Stimulated activated CD4-positive, alpha-beta T cell treated with anti-CD3 and anti-CD28 coated beads, Interleukin-12 subunit alpha, Interleukin-12 subunit beta, amount 100 ng/mL, for 48 hours (primary cell): ENCODE data around the gene RLBP1.

Experiments
- DNase-seq, 3 donors: peaks; one replicate each; pipeline ENCODE4 v3.0.0-alpha.2; 2020; ENCODE audit warnings: low read depth in 2 of 3, low spot score in 1 of 3

RLBP1 gene

DNA sequence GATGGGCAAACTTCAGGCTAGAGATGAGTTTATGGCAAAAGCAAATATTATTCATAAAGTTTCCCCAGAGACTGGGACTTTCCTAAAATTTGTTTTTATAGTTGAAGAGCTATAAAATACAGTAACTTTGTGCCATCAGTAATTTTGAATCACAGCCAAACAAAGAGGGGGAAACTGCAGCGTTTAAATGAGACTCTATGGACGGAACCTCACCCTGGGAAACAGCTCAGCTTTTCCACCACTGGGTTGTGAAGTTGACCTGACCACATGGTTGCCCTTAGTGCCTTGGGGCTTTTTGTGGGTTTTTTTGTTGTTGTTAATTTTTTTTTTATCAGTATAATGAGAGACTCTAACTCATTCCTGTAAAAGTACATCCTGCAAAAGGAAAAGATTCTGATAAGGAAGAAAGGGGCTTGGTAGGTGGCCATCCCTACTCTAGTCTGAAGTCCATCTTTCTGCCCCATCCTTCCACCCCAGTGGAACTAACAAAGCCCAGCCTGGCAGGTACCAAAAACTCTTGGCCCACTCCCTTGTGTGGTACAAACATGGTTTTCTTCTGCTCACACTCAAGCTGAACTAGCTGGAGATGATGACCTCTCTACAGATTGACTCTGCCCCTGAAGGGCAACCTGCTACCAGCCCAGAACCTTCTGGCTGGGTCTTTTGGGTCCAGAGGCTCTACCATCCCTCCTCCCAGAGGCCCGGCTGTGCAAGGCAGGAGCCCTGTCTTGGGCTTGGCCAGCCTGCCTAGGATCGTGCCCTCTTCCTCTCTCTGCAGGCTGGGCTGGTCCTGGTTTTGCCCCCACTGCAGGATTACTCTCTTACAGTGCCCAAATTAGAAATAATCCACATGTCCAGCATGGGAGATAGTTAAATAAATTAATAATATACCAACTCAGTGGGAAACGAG, 41.2 kb downstream of the RLBP1 start:
- peak; percentile 60 to 61 (median 60) for DNase-seq

DNA sequence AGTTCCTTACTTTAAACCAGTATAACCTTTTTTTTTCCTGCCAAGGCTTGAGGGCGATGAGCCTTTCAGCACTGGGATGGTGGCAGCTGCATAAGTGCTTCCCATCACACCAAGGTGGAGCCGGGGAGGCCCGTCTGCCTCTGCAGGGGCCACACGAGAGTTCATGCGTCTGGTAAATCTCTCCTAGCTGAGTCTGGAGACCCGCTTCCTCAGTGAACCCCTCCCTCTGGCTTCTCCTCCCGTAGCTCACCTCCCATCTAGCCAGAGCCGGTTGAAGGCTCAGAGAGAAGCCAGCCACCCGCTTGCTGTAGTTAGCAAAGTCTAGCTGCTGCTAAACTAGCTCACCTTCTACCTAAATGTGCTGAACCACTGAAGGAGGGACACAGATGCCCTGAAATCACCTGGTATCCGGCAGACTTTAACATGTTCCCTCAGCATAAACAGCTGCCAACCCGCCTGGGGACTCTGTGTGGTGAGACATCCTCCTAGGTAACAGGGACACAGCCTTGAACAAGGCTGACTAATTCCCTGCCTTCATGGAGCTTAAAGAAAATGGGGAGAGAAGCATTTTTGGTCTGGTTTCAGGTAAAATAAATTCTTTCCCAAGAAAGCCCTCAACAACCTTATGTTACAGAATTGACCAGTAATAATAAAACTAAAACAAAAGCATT, 42.9 kb downstream of the RLBP1 start:
- no peak for DNase-seq

DNA sequence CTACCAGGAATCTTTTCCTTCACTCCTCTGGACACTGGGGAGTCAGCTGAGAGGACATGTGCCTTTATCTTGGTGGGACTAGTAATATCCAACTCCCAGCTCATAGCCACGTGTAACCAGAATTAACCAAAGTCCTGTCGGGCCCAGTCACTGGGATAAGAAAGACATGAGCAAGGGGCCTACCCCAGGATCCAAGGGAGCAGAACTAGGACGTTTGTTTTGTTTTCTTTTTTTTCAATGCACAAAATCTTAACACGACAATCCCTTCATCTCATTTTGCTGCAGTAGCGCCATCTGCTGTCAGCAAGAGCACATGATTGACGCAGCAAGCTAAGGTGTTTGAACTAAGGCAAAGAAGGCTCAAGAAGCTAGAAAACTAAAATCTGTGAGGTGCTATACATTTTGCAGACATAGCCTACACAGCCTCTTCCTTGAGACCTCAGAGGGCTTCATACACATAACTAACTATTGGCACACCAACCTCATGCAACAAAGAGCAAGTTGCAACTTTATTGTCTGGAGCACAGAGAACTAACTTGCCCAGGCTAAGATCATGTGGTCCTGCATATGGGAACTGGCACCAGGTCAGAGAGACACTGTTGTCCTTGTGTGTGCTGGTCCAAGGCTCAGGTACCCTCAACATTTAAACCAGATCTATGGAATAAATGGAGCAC, 43.6 kb downstream of the RLBP1 start:
- peak; percentile 30 to 73 (median 59) for DNase-seq

DNA sequence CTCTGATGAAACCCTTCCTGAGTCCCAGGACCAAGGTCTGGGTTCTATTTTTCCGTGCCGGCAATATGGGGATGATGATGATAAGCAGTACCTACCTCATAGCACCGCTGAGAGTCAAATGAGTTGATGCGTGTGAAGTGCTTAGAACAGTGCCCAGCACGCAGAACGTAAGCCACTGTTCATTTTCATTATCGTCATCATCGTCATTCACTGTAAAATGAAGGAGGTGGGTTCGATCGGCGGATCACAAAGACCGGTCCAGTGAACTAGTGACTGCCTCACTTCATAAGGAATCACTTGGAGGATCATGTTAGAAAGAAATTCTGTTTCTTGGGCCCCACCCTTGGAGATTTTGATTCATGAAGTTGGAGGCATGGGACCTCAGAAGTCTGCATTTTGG, 44.3 kb downstream of the RLBP1 start:
- no peak for DNase-seq

DNA sequence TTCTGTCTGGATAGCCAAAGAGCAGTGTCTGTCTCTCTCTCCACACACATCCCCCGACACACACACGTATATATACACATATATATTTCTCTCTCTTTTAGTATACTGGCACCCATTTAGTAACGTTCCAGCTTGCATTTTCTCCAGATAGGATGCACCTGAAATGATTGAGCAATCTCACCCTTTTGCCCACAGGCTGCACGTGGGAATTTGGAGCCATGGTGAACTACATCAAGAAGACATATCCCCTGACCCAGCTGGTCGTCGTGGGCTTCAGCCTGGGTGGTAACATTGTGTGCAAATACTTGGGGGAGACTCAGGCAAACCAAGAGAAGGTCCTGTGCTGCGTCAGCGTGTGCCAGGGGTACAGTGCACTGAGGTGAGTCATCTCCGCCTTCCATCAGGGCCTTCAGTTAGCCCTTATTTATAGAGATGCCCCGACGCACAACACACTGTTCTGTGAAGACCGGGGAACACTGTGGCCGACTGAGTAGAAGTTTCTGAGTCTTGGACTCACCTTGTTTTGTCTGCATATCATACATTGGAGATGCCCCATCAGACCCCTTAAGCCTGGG, 45.7 kb downstream of the RLBP1 start:
- no peak for DNase-seq

DNA sequence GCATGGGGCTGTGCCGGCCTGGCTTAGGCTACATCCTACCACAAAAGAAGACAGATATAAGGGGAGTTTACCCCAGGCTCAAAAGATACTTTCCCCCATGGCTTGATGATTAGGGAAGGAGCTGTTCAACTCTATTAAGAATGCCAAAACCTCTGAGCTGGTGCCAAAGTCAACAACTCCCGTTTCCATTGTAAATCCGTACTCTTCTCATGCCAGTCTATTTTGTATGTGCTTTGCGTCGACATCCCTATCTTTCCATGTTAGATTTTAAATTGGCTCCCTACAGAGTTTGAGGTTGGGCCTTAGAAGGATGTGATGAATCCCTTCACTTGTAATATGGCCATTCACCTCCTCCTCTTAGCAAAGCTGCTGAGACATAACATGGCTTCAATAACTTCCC, 46.9 kb downstream of the RLBP1 start:
- no peak for DNase-seq

DNA sequence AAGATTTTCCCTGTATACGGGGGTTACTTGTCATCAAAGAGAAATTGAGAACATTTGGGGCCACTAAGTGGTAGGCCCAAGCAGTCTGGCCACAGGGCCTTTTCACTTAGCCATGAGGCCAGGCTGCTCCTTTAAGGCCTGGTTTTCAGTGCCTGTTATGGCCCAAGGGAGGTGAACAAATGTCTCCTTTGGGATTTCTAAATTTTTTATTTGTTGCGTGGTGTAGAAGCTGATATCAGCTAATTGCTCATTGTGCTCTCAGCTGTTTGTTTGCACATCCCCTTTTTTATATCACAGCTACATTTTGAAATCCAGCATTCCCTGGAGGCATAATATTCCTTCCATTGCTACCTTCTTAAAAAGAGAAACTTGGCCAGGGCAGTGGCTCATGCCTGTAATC, 48.5 kb downstream of the RLBP1 start:
- no peak for DNase-seq

DNA sequence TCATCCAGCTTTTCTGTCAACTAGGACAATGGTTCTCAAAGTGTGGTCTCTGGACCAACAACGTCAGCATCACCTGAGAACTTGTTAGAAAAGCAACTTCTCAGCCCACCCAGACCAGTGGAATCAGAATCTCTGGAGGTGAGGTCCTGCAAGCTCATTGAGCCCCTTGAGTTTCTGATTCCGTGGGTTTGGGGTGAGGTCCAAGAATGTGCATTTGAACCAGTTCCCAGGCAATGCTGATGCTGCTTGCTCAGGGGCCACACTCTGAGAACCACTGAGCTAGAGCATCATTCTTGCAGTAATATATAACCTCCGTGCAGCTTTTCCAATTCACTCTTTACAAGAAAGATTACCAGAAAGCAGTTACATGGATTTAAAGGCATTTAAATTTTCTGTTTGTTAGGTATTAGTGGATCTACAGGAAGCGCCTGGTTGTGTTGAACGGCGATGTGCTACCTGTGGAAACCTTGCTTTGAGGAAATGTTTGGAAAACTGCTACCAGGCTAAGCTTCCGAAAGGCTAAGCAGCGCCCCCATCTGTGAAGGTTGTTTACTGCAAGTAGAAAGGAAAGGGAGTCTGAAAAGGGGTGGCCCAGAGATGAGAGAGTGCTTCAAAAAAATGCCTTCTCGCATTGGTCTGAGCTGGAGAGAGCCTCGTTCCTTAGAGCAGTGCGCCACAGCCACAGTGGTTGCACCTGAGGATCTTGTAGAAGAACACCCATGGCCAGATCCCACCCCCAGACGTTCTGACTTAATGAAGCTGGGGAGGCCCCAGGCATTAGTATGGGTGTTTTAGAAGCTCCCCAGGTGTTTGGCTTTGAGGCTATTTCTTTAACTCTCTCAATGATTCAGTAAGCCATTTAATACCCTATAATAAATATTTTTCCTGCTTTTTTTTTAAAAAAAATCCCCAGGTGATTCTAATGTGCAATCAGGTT, 50.0 kb downstream of the RLBP1 start:
- DNase-seq, result peak in 1 of 3 donors; percentile 30

DNA sequence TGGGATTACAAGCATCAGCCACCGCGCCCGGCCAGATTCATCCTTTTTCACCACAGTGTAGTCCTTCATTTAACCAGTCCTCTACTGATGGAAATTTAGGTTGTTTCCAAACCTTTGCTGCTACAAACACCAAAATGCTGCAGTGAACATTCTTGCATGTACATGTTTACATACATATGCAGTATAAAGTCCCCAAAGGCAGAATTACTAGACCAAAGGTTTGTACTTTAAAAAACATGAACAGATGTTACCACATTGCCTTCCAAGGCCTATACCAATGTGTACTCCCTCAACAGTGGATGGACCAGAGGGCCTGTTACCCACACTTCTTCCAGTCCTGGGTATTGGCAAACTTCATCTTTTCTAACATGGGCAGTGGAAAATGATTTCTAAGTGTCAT, 51.0 kb downstream of the RLBP1 start:
- DNase-seq, result no peak

DNA sequence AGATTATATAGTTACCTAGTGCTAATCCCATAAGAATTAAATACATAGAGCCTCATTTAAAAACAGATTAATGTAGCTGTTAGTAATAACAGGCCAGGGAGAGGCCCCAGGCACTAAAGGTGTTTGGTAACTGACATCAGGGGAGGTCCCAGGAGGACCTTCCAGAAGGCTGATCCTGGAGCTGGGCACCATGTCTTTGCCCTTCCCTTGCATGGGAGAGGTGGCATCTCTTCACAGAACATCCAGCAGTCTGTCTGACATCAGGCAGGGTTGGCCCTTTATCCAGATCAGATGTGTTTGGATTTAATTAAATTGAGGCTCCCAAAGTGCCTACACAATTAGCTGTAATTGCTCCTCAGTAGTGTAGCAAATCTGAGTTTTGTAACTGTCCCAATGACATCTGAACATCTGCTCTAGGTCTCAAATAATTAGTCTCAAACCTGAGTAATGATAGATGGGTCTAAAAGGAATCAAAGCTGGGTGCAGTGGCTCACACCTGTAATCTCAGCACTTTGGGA, 53.0 kb downstream of the RLBP1 start:
- DNase-seq, result no peak

DNA sequence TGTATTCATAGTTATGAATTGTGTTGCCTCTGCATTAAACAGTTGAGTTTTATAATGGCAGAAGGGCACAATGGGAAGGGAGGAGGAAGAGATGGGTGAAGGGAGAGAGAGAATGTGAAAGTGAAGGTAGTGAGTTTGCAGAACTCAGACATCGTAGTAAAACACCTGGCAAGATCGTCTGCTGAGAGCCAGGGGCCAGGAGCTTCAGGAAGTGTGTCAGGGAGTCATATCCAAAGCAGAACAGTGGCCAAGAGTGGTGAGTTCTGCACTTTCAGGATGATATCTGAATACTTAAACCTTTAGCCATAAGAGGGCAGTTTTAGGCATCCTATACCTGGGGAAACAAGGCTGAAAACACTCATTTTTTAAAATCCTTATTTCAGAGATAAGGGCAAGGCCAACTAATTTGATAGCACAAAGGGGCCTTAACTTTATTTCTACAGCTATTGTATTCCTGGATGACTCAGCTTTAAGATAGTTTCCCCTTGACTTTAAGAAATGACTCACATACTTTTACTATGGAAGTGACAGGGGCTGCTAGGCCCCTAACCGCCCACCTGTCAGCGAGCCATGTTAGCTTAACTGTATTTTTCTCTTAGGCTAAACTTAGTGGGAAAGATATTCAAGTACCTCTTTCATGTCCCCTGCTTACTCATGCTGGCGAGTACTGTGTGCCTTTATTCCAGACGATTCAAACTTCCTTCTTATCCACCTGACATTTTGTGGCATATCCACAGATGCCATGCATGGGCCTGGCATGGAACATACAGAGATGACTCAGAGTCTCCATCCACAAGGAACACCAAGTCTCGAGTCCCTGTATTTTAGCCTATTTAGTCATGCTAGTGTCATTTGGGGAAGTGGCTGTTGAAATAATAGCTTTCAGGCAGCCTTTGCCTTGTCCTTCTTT, 53.9 kb downstream of the RLBP1 start:
- peak; percentile 57 to 66 (median 65) for DNase-seq

DNA sequence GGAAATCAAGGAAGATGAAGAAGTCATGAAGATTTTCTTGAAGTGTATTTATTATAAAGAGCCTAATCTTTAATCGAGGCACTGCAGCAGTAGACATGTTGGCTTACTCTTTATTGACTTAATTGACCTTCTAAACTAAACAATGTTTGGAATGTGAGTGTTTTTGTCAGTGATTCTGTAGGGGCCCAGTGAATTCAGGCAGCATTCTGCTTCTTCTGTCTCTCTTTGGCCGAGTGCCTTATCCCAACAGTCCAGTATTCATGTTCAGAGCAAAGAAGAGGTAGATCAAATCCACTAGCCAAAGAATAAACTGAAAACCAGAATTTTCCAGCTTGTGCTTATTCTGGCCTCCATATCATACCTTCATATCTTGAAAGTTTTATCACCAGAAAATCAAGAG, 55.7 kb downstream of the RLBP1 start:
- DNase-seq, result no peak

DNA sequence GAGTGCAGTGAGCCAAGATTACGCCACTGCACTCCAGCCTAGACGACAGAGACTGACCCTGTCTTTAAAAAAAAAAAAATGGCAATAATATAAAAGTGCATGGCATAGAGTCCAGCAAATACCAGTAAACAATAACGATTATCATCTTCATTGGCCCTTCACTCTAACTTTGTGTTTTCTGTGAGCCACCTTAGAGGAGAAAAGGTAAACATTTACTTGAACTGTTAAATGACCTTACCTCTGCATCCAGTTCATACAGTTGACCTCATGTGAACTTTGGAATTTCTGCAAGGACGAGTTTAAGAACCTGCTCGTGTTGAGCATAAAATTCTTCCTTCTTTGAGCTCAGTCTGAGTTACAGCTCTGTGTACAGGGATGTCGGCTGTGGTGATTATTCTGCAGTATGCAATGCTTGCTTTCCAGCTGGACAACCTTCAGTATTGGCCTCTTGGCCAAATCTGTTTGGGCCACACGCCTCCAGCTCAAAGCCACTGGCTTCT, 56.6 kb downstream of the RLBP1 start:
- no peak for DNase-seq

DNA sequence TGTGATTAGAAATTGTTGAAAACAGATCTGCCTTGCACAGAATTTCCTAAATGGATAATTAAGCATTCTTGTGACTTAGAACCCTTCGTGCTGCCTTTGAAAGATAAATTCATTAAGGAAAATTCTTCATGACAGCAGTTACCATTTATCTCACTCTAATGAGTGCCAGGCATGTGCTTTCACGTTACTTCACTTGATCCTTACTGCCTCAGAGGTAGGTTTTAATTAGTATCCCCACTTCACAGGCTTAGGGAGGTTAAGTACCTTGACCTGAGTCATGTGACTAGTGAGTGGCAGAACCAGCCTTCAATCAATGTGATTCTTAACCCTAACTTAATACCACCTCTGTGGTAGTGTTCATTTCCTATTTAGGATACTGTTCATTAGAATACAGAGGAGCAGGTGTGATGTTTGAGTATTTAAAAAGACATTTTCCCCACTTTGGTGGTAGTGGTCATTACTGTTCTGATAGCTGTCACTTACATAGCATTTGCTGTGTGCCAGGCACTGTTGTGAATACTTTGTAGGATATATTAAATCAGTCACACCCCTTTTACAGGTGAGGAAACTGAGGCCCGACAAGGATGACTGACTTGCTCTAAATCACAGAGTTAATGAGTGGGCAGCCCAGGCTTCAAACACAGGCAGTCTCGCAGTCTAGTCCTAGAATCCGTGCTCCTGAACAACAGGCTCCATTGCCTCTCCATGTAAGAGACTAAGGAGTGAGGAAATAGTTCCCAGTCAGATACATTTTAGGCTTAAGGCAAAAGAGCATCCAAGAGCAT, 57.9 kb downstream of the RLBP1 start:
- DNase-seq, result no peak

DNA sequence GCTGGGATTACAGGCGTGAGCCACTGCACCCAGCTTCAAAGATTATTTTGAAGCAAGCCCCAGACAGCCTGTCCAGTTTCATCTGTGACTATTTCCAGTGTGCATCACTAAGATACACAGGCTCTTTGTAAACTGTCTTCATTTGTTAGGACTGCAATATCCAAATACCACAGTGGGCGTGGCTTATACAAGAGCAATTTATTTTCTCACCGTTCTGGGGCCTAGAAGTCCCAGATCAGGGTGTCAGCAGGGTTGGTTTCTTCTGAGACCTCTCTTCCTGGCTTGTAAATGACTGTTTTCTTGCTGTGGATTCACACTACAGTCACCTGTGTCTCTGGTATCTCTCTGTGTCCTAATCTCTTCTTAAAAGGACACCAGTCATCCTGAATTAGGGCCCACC, 59.7 kb downstream of the RLBP1 start:
- DNase-seq, result no peak
